Measurements from ENCODE around the gene NRXN3.

NRXN3 gene

DNA sequence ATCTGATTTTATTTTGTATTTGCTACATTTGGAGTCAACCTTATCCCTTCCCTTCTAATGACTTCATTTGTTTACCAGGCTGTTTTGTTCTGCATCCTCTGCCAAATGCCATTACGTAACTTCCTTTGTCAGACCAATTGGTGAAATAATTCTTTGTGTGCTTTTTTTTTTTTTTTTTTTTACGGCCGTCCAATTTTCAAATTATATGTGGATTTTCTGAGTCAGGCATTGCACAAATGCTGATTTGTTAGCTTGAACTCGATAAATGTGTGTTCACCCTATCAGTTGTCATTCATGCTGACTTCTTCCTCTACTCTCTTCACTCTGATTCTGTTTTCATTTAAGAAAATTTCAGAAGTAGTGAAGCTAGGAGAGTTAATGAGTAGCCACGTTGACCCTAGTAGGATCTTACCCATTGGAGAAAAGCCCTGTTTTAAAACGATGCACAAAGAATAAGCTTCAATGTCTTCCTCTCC lies 1654.9 kb downstream of the NRXN3 start:
- DNase-seq, result no peak

DNA sequence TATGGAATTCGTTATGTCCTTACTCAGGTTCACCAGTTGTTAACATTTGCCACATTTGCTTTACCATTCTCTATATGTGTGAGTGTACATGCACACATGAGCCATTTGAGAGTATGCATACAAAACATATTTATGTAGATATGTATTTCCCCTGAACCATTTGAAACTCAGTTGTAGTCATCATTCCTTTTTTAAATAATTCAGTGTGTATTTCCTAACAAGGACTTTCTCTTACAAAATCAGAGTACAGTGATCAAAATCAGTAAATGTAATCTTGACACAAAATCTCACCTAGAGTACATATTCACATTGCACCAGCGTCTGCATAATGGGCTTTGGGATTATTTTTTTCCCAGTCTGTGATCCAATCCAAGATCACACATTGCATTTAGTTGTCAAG lies 1656.2 kb downstream of the NRXN3 start:
- DNase-seq, result no peak

DNA sequence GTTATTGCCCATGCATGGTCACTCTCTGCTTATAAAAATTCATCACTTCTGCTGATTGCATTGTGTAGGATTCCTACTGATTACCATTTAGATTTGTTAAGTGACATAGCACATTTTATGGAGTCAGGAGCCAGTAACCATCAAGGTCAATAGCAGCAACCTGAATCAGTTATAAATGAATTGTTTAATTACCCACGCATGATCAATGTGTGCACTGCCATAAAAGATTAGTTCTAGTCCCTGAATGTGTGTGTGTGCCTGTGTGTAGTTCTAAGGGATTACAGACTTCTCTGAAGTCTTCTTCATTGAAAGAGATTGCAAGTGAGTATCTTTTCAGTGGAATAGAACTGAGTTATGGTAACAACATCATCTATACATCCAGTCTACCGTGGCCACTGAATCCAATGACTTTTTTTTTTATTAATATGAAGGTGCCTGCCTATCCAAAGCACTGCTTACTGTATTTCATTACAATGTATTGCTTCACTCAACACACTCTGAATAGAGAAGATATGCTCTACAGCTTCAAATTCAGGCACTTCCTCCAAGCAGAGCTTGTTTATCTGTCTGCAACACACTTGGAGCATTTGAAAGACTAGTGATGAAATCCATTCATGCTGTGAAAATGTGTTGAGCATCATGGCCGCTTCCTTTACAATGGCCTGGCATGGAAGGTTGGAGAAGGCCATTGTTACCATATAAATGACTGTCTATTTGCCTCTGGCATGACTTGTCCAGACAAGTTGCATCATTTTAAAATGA lies 1659.4 kb downstream of the NRXN3 start:
- no peak for DNase-seq

DNA sequence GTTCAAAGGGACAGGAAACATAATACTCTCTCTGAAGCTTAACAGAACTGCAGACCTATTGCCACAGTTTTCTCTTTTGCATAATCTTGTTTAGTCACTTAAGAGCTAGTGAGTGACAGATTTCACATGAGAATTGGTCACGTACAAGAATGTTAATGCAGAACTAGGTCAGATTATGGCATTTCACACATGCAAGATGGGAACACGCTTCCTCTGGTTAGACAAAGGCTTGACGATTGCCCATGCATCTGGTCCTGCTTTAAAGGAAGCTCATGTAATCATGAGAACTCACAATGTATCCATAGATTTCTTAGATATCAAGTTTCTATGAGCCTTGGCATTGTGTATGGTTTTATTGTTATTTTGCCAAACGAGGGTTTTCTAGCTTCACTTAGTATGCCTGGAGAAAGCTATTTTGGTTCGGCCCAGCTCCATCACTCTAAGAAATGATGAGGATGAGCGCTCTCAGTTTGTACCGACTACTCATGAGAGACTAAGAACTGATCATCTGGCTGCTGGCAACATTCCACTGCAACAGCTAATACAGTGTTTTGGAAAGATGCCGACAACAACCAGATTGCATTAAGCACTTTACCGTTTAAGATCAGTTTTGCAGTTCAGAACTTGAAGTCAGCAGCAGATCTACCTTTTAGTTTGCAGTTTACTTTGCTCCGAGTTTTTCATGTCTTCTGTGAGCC lies 1661.2 kb downstream of the NRXN3 start:
- no peak for DNase-seq

DNA sequence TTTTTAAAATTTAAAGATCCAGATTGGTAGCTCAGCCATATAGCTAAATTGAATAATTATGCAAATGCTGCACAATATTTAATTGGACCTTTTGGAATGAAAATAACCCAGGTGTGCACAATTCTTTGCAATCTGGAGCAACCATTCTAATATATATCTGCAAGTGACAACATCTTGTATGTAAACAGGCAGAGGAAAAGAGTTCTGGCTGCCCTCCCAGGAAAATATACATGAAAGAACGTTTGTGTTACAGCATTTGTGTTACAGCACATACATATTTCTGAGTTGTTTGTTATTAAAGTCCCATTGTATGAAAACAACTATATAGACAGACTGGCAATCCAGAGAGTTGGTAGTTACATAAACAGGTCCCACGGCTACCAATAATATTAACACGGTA lies 1663.6 kb downstream of the NRXN3 start:
- no peak for DNase-seq

DNA sequence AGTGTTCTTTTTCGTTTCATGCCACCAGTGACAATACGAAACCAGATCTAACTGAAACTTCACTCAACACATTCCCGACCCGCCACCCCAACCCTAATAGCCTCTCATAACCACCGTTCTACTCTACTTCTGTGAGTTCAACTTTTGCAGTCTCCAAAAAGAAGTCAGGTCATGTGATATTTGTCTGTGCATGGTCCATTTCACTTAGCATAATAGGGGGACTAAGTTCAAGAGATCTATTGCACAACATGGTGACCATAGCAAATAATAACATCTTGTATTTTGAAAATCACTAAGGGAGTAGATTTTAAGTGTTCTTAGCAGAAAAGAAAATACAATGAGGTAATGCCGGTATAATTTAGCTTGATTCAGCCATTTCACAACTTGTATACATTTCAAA lies 1664.7 kb downstream of the NRXN3 start:
- no peak for DNase-seq

DNA sequence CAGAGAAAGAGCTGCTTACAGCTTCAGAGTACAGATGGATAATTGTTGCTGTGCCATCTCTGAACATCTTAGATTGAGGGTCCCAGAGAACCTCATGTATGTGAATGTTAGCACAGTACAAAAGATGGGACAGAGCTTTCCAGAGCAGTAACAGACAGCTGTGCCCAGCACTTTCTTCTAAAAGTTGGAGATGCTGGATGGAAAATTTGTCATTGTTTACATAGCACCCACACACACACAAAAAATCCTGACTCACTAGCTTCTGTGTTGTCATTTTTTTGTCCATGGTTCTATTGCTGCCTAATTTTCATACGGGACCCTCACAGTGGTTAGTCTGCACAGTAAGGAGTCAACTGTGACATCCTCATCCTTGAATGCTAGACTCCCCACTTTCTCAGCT lies 1666.4 kb downstream of the NRXN3 start:
- DNase-seq, result no peak

DNA sequence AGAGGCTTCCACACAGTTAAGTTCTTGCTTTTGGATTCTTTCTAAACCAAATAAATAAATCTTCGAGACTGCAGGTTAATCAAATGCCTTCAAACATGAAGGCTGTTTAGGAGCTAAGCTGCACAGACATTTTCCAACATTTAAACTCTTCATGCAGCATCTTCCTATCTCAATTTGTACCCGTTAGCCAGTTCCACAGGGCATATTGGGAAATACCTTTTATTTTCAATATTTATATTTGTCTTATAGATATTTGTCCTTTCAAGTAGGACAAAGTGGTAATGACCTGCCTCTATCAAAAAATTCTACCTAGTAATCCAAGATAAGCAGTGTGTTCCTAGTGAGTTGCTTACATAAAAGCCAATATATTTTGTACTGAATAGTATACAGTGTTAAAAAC lies 1667.5 kb downstream of the NRXN3 start:
- no peak for DNase-seq

DNA sequence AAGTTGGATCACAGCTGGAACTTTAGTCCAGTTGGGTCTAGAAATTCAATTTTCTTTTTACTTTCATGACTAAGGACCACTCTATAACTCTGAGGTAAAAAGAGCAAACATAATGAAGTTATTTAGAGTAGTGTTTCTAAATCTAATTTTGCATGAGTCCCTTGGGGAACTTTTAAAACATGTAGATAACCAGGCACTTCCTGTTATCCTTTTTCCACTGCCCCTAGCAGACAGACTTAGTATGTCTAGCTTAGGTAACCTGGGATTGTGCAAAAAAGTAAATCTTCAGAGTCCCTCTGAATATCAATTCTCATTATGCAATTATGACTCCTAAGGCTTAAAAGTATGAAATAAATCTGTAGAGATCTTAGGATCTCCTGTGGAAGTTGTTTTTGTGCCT lies 1669.9 kb downstream of the NRXN3 start:
- DNase-seq, result no peak

DNA sequence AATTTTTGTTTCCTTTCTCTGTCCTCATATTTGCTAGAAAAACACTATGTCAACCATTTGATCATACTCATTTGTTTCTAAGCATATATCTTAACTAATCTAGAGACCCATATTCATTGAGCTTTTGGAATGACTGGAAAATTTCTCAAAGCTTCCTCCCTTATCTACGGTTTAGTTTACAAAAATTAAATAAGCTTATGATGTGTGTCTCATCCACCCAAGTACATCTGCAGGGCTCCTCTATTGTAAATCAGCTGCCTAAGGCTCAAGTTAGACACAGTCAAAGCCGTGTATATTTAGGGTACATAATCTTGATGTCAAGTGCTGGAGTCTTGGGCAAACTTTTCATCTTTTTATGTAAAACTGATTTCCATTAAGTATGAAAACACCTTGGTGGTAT lies 1670.7 kb downstream of the NRXN3 start:
- DNase-seq, result no peak

DNA sequence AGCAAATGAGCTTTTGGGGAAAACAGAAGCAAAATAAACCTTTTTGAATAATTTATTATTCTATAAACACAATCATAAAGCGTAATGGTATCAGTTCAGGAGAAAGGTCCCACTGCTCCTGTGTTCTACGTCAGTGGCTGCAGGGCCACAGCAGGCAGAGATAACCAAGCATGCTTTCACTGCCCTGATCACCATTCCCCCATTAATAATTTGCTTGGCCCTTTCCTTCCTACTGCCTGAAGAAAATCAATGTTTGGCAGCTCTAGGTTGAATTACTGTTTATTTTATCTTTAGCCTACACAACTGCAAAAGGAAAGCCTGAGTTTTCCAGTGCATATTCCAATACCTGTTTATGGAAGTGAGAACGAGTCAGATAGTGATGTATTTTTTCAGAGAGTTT lies 1671.3 kb downstream of the NRXN3 start:
- no peak for DNase-seq

DNA sequence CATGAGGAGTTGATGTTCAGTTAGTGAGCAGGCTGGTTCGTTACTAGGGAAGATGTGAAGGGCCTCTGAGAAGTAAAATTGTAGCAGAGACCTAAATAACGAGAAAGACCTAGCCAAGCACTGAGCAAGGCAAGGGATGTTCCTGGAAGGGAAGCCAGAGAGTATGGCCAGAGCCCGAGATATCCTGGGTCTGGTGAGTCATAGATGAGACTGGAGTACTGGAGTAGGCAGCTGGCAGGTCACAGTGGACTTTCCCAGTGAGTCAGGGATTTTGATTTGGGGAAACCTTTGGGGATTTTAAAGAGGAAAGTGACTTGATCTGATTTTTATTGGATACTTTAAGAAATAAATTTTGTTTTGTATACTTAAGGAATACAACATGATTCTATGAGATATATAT lies 1672.1 kb downstream of the NRXN3 start:
- DNase-seq, result no peak

DNA sequence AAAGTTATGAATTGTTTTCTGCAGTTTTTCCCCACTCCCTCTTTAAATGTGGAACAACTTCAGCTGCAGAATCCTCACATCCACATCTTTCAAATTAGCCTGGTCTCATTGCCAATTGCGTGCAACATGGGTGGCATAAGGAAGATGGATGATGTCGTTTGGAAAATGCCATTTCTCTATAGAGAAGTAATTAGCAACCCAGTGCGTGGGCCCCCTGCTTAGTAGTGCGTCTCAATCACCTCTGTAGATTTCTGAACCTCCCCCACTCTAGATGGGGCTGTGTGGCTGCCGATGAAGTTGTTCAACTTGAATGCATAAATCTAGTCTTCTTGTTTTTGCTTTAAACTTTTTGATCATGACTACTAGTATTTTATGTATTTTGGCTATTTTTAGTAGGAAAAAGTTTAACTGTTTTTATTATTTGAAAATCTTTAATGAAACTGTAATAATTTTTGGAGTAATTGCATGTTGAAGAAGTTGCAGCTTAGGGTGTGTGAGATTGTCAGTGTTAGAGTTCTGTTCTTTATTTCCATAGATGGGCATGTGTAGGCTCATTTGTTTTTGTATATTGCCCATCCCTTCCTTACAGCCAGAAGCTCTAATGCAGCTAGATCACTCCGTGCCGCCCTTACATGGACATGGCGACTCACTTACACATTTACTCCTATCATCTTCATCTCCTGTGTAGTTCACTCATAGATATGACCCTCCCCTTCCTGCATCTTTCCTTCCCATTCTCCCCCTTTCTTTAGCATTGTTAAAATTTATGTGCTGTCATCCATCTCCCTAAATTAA lies 1683.0 kb downstream of the NRXN3 start:
- DNase-seq, result no peak

DNA sequence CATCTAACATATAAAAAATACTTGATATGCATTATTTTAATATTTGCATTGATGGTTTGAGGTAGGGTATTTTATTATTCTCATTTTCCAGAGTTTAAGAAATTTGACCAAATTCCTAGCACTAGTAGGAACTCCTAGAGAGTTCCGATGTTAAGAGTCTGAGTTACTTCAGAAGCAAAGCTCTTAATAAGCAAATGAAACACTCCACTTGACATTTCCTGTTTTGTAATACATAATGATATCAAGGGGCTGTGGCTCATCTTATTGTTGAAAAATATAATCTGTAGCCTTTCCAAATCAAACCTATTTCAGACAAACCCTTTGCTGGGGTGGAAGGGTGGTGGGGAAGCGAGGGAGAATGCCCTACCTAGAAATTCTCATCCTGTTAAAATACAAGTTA lies 1685.6 kb downstream of the NRXN3 start:
- no peak for DNase-seq

DNA sequence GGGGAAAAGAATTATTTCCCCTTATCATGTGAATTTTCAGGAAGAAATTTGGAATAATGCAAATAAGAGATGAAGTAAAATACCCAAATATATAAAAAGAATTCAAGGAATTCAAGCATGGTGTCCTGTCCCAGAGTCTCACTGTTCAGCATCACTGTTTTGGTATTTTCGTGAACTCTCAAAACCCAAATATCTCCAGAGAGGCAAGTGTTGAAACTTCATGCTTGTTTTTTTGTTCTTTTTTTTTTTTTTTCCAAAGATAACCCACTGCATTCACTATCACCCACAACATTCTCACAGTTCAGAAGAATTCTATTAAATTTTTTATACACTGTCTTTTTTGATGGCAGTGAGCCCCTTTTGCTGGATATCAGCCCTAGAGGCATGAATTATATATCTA lies 1686.2 kb downstream of the NRXN3 start:
- DNase-seq, result no peak

DNA sequence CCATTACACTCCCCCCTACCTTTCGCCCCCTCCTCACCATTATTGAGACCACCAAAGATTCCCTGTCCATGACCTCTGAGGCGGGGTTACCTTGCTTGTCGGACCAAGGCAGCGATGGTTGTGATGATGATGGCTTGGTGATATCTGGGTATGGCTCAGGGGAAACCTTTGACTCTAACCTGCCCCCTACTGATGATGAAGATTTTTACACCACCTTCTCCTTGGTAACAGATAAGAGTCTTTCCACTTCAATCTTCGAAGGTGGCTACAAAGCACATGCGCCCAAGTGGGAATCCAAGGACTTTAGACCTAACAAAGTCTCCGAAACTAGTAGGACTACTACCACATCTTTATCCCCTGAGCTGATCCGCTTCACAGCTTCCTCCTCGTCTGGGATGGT lies 1690.9 kb downstream of the NRXN3 start:
- no peak for DNase-seq

DNA sequence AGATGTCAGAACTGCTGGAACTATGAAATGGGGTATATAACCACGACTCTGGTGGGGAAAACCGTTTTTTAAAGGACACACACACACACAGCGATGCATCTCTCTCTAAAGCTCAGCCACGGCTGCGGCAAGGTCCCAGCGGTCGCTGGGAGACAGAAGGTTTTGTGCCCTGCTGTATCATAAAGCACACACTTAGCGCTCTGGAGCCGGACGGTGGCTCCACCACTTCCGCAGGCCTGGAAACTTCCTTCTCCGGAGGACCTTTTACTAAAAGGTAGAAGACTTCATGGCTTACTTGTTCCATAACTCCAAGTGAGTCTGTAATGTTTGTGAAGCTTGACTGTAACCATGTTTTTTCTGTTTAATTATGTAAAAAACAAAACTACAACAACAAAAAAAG lies 1691.9 kb downstream of the NRXN3 start:
- DNase-seq, result no peak

DNA sequence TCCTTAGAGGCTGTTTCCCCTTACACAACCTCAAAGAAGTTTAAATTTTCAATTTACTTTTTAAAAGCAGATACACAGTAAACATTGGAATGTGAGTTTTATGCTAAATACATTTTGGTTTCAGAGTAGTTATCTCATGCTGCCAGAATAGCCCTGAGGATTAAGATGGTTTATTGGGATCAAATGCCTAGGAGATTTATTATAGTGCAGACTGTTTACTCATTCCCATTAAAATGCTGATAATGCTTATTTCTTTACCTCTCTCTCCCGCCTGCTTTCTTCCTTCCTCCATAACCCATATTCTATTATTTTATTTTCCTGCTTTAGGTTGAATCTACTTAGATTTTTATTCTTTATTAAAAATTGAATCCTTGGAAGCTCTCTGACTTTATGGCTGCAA lies 1701.0 kb downstream of the NRXN3 start:
- DNase-seq, result no peak

DNA sequence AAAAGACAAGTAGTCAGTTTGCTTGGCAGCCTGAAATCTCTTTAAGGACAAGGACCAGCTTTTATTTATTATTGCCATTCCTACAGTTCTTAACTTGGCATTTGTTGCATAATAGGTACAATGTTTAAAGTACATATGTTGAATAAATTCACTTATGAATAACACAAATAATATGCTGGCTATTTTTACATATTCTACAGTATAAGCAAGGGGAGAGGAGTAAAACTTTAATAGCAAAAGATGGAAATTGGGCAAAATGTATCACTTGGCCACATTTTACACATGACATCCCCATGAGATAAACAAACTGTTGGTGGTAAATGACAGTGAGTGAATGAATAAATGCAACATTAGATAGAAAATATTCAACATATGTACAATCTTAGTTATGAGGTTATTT lies 1708.1 kb downstream of the NRXN3 start:
- no peak for DNase-seq

DNA sequence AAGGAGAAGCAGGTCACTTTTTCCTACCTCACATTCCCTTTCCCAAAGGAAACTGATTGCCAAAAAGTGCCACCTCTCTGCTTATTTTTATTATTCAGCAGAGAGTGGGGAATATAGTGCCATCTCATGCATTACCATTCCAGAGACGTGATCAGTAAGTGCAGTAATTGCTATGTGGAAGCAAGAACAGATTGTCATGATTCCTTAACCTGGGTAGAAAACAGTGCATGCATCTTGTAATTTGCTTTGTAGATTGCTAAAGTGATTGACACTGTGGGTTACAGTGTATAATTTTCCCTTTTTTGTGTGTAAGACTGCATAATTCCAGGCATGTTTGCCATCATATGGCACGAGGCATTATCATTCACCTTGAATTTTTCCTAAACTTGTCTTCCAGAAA lies 1708.6 kb downstream of the NRXN3 start:
- no peak for DNase-seq

DNA sequence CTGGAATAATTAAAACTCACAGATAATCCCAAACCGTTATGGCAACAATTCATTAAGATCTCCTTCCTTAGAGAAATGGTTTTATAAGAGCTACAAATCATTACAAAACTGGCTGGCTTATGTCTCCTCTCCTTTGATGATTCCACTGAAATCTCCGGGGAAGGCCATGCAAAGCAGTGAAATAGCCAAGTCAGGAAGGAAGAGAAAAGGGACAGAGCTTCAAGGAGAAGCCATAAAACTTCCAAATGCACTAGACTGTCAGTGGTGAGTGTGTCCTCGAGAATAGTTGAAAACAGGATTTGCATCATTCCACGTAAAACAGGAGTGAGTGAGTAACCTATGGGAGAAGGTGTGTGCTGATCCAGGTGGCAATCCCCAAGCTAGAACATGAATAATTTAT lies 1711.1 kb downstream of the NRXN3 start:
- no peak for DNase-seq

DNA sequence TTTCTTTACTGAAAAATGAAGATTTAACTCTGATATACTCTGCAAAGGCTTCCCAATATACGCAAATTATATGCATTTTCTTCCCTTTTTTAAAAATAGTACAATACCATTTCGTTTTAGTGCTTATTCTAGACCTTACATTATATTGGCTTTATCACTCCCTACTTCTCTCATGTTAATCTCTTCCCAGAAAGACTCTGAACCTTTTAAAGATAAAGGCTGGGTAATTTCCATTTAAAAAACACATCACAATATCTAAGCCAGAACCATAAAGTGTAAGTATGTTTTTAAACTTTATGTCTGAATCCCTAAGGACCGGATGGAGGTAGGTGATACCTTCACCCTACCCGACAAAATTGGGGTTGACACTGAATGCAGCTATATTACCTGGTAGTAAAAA lies 1720.4 kb downstream of the NRXN3 start:
- no peak for DNase-seq

DNA sequence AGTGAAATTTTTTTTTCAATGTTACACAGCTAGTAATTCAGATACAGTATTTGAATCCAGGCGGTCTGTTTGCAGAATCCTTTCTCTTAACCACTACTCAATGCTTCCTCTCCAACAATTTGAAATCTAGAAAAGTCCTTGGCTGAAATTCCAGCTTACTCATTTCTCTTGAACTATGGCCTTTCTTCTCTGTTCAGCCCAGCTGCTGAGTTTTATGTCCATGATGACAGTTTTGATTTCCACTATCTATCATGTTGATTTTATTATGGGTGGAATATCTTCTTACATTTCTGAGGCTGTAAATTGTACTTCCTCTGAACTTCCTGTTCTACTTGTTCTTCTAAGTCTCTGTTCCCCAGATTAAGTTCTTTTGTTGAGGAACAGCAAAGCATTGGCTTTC lies 1725.8 kb downstream of the NRXN3 start:
- no peak for DNase-seq

DNA sequence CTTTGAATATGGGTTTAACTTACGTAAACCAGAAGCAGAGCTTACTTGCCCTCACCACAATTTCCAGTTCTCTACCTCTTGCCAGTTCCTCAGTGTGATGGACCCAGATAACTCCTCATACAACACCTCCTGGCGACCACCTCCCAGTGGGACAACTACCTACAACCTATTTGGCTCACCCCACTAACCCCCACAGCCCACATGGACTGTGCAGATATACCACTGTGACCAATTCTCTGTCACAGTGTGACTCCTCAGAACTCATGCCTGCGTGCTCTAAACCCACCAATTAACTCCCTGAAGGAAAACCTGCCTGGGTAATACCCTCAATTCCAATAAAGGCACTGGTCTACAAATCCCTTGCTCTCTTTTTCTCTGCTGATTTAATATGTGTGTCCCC lies 1729.4 kb downstream of the NRXN3 start:
- no peak for DNase-seq

Data from DMS153 (cell line).